NCI-H1048 (cell line): ENCODE measurements around the gene KCNQ1.

Experiments
- DNase-seq: peaks from one replicate; lab custom pipeline; 2025; lab: John Stamatoyannopoulos, UW

KCNQ1 gene

DNA sequence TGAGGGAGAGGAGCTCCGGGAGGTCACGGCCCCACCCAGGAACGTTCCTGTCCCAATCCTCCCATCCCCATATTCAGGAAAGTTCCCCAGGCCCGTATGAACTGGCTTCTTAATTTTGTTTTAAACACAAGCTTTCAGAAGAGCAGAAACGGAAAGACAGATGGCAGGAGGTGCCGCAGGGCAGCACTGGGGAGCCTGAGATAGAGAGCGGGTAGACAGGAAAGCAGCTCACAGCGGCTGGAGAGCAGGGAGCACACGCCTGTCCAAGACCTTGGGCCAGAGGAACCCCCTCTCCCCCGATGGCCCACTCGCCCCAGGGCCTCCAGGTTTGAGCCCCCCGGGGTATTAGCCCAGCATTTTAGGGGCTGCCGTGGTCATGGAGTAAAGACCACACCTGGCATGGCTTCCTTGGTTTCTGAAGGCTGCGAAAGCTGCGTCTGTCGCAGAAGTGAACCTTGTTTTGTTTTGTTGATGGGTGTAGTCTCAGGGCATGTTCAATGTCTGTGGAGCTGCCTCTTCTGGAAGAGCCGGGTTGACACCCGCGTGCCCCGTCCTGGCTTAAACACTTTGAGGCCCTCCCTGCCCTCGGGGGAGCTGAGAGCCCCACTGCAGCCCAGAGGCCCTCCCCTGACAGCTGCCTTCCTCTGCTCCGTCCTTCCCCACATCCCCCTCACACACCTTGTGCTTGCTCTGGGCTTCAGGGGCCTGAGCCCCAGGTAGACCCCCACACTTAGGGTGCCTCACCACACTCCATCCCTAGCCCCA, 272.9 kb downstream of the KCNQ1 start:
- no peak for DNase-seq

DNA sequence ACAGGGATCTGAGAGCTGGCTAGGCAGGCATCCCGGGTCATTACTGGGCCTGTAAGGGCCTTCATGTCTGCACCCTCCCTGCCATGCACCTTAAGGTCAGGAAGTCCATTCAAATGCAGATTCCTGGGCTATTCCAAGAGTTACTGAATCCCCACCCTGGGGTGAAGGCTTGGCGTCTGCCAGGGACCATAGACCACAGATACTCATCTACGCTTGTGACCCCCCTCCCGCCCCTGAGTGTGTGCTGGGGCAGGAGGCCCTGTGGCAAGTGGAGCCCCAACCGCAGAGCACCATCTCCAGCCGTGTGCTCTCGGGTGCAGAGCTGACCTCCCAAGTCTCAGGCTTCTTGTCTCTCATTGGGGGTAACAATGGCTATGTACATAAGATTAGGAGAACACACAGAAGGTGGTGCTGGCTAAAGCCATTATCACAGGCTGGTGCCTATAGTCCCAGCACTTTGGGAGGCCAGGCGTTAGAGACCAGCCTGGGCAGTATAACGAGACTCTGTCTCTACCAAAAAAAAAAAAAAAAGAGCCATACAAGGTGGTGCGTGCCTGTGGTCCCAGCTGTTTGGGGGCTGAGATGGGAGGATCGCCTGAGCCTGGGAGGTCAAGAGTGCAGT, 274.1 kb downstream of the KCNQ1 start:
- no peak for DNase-seq

DNA sequence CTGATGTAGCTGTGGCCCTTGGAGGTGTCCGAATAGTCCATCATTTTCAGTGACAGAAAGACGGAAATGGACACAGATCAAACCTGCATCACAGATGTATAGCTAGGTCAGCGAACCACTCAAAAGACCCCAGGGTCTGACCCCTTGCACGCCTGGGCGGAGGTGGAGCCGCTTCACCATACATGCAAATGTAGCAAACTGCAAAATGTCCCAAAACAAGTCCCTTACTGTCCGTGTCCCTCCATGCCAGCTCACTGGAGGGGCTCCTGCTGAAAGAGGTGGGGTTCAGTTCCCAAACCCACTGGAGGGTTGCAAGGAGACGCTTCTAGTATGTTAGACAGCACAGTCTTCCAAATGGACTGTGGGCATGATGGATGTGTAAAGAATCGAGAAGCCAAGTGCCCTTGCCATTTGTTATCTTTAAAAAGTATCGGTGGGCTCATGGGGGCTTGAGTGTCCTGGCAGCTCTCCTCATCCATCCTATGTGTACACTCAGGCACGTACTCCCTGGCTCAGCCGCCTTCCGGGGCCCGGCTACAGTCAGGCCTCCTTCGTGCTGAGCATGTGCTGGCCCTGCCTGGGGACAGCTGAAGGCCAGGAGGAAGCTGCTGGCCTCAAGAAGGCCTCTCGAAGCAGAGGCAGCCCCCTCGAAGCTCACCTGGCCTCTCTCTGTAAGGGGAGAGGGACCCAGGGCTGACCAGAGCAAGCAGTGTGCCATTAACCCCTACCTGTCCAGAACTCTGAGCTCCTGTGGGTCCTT, 275.2 kb downstream of the KCNQ1 start:
- DNase-seq = no peak

DNA sequence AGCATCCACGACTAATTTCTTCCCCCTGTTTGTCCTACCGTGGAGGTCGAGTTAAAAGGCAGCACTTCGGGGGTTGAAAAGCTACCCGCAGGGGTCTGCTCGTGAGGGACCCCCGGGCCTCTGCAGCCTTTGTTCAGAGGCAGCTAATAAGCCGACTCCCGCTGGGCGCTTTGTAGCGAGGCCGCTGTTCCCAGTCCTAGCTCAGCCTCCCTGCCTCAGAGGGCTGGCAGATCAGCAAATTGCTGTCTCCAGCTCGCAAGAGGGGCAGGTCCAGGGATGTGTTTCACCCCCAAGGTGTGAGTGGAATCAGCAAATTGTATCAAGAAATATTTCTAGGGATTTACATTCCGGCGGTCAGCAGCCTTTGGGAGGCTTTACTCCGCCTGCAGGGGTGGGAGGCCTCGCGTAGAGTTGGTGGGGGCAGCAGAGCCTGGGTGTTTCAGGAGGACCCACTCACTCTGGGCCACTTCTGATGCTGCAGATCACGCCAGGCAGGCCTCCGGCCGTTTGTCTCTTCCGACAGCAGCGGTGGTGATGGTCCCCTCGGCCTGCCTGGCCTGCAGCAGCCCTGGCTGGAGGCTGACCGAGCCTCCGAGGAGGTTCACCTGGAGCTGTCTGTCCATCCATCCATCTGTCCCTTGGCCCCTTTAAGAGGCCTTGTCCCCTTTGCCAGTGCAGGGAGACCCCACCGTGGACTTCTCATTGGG, 276.6 kb downstream of the KCNQ1 start:
- DNase-seq = no peak

DNA sequence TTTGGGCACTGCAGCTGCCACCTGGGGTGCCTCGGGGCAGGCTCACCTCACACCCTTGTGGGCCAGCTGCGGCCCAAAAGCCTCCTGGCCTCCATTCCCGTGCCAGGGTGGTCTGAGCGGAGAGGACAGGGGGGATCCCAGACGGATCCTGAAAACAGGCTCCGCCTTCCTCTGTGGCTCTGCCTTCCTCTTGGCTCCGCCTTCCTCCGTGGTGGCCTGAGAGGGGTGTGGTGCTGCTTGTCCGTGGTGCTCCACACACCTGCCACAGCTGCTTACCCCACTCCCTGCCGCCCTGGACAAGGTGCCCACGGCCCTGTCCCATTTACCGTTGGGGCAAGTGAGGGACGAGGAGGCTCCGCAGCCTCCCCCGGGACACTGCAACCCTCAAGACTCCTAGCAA, 278.1 kb downstream of the KCNQ1 start:
- no peak for DNase-seq

DNA sequence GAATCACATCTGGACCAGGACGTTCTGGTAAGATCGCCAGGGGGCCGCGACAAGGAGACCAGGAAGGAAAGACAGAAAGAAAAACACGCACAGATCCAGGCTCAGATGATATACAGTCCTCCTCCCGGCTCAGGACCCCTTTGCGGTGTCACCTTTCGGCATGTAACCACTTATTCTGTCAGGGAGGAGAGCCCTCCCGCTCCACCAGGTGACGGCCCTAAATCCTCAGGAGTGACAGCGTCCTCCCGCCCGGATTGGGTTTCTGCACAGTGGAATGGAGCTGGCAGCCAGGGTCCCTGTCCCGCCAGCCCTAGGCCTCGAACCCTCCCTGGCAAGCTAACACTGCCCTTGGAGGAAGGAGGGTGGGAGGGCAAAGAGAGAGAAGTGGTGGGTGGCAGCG, 279.3 kb downstream of the KCNQ1 start:
- no peak for DNase-seq

DNA sequence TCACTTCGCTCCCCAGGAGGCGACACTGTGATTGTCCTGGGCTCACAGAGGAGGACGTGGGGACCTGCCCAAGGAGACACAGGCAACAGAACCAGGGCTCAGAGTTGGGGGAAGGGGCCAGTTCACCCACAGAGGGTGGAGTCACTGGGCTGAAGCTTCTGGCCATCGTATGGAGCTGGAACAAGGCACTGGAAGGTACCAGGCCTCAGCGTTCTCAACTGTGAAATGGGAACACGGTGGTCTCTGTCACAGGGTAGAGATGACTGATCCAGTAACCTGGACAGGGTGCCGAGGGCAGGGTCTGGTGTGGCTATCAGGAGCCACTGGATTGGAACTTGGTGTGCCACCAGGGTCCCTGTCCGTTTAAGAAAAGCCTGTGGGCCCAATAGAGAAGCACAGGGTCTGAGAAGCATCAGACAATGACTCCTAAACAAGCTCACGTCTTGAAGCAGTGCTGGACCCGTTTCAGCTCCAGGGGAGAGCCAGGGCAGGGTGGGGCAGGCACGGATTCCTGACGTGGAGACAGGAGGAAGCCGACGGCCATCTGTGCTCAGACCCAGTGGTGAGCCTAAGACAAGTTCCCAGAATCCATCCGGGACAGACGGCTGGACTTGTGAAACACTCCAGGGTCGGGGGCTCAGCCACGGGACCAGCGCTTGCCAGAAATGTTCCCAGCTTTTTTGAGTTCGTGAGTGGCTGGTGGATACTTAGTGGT, 280.0 kb downstream of the KCNQ1 start:
- no peak for DNase-seq

DNA sequence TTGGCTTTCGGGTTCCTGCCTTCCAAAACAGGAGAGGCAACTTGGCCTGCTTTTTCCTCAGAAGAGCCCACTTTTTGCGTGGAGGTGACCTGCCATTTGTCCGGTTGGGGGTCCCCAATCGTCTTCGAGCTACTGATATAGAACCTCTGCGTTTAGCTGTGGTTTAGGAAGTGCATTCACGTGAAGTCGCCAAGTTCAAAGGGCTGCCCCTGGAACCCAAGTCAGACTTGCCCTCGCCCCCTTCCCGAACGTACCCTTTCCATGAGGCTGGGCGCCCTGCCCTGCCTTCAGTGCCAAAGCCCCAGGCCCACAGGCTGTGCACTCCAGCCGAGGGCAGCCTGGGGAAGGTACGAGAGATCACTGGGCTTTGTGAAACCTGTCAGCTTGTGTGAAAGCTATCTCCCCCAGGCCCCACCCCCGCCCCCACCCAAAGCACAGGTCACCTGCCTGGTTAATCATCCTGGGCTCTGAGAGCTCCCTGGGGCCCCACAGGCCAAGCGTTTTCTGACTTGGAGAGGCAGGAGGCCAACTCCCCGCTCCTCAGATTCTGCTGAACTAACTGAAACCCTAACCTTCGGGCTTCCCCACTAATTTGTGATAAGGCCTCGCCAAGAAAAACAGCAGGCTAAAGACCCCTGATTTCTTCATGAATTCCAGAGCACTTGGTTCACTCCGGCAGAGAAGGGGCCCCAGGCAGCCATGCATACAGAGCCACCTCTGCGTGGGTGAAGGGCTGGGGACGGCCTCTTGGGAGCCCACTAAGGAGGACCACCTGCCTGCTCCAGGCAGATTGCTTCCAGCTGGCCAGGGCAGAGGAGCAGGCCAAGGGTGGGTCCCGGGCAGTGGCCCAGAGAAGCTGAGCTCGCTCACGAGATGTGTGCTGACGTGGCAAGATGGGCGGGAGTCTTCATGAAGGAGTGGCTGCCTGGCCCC, 280.8 kb downstream of the KCNQ1 start:
- no peak for DNase-seq

DNA sequence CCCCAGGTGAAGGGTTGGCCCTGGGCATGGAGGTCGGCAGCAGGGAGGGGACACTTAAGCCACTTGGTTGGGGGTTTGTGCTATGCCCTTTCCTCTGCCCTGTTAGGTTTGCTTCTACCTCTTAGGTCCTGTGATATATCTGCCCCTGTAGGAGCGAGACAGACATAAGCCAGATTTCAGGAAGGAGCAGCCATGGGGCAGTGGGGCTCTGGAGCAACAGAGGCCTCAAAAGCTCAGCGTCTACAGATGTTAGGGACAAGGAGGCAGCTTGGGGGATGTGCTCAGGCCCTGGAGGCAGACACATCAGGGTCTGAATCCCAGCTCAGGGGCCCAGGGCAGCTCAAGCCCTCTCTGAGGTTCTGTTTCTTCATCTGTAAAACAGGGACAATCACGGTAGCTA, 282.2 kb downstream of the KCNQ1 start:
- DNase-seq = no peak

DNA sequence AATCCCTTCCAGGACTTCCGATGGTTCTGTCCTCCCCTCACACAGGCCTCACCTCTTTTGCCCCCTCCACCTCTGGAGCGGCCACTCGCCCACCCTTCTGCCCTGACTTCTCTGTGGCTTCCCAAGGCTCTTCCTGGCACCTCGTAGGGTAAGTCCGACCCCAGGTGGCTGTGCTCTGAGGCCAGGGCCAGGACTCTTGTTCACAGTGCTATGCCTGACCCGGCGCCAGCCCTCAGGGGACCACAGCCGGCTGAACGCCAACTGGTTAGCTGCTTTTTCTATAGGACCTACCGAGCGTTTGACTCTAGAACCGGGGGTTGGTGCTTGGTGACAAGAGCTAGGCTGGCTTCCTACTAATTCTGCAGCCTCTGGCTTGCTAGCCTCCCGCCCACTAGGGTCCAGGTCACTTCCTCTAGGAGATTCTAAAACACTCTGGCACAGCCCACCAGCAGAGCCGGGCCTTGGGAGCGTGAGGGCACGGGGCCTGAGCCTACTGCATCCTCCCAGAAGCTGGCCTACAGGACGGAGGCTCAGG, 283.4 kb downstream of the KCNQ1 start:
- DNase-seq = no peak

DNA sequence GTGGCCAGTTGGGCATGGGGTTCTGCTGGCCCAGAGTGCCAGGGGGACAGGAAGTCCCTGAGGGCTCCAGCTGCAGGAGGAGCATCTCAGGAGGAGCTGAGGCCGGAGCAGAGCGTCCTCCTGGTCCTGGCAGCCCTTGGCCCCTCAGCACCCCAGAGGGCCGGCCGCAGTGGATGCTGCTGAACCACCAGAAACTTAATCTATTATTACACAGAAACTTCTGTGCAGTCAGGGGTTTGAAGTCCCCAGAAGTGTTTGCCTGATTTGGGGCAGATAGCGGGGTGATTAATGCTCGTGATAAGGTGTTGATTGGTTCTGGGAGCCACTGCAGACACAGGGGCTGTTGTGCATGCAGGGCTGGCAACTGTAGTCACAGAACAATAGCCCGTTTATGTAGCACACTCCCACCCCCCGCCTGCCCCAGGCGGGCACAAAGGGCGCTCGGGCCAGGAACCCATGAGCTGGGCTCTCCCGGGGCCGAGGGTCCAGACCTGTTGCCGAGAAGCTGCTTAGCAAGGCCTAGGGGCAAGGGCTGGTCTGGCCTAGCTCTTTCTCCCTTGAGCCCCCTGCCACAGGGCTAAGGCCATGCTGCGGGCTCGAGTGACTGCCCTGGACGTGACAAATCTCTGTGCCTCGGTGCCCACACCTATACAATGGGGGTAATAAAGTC, 284.0 kb downstream of the KCNQ1 start:
- DNase-seq = no peak

DNA sequence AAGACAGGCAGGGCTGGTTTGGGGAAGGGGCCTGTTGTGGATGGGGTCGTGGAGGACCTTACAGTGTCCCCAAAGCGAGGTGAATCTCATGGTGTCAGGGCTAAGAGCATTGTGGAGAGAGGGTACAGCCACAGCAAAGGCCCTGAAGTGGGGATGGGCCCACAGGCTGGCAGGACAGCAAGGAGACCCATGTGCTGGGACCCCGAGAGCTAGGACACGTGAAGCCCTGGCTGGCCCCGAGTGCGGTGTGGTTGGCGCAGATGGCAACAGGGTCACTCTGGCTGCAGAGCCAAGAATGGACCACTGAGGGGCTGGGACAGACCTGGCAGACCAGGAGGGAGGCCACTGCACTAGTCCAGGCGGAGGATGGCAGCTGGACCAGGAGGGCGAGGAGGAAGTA, 285.0 kb downstream of the KCNQ1 start:
- no peak for DNase-seq

DNA sequence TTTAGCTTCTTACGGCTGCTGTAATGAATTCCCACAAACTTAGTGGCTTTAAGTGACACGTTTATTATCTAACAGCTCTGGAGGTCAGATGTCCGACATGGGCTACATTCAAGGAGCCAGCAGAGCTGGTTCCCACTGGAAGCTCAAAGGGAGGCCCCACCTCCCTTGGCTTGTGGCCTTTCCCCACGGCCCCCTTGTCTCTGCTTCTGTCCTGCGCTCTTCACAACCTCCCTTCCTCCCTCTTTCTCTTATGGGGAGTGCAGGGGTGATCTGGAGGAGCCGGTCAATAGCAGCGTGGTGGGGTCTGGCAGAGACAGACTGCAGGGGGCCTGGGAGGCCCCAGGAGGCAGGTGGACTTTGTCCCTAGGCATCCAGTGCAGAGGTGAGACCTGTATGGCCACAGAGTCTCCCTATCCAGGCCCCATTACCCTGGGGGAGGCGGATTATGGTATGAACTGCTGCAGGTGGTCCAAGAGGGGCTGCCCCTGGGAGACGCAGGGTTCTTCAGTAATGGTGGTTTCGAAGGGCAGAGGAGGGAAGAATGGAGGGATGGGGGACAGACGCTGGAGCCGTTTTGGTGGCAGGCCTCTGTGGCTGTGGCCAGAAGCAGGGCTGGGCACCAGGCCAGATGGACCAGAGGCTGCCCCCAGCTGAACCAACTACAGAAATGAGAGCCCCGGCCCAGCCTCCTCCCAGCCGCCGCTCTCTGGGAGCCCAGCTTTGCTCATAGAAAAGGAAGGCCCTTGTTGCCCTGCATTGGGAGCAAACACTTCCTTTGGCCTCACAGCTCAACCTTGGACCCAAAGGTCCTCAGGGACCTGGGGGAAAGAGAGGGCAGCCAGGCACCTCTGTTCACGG, 285.7 kb downstream of the KCNQ1 start:
- DNase-seq = no peak

DNA sequence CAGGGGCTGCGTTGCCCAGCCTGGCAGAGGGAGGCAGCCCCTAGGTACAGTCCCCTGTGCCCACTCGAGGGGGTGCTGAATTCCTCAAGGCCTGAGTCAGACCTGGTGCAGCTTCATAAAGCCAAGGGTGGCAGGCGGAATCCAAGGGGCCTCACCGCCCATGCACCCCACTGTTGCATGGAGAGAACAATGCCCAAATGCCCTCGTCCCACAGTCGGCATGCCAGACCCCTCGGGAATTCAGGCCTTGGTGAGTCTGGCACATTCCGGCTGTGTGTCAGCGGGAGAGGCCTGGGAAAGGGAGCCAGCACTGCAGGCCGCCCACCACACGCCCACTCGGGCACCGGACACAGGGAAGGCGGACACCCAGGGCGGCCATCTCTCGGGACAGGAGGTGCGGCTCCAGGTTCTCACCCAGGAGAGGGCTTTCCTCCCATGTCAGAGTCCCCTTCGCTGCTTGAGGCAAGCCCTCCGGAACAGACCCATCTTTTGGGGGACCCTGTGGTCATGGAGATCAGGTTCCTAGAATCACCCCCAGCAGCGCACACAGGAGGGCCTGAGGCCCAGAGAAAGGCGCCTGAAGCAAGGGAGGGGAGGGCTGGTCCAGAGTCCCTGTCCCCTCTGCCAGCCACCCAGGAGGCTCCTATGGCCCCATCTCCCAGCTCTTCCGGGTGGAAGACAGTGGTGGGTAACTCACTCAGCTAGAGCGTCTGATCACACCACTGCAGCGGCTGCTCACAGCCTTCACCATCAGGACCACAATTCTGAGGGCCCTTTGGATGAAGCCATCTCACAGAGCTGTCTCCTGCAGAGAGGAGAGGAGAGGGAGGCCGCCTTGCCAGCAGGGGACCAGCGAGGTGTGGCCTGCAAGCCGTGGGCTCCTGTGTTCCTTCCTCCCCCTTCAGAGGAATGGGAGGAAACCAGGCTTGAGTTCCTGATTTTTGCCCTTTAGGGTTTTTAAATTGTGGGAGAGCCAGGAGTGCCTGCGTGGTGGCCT, 286.6 kb downstream of the KCNQ1 start:
- no peak for DNase-seq

DNA sequence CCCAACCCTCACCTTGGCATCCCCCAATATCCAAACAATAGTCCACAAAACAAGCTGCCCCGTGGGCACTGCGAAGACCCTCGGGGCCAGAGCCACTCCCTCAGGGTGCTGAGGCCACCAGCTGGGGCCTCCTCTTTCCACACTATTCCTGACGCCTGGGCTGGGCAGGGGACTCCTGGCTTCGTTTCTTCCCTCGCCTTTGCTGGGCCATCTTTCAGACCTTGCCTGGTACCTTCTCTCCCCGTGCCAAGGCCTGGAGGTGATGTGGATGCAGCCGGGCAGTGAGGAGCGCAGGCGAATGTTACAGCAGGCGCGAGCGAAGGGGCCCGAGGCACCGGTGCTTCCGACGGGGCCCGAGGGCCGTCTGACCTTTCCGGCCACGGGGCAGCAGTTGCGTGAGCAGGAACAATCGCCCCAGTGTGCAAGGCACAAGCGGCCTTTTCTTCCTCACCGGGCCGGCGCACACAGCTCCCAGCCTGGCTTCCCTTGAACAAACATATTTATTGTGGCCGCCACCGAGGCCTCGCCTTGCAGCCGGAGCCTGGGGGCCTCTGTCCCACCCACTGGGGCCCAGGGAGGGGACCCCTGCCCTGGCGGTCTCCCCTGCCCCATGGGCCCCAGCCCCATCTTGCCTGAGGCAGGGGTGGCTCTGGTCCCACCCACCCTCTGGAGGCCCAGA, 287.6 kb downstream of the KCNQ1 start:
- DNase-seq = no peak

DNA sequence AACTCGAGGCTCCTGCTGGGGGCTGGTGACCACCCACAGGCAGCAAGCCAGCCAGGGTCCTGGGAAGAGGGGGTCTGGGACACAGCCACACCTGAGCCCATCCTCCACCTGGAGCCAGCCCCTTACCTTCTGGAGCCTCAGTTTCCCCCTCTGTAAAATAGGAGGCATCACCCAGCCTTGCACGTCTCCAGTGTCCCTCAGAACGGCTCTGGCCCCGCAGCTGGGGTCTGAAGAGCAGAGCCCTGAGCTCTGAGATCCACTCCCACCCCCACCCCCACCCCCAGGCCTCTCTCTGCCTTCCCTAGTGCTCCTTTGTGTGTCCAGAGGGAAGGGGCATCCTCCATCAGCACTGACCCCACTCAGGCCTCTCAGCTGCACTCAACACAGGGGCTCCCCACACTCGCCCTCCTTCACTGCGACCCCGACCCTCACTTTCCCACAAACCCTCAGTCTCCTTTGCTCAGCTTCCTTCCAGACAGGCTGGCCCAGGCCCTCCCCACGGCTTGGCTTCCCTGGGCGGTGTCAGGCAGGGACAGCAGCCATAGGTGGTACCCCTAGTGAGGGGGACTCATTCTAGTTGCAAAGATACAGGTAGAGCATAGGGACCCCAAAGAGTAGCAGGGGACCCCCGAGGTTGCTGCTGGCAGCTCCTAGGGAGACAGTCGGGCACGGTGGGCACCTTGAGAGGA, 288.3 kb downstream of the KCNQ1 start:
- no peak for DNase-seq
